ENCODE measurements around the gene PPP2R3A.

PPP2R3A gene

GRCh38 chr3:136196401-136197158, 231.1 kb downstream of the PPP2R3A start:
- DNase-seq = peak; percentile 100

- DNase-seq = no peak
Measured at GRCh38 chr3:136197159-136197793, 231.7 kb downstream of the PPP2R3A start.

Data from NCI-H524 (cell line).